A549 (cell line): Measurements from ENCODE around the gene NEURL3.

ENCODE experiments used
- CHD2 ChIP-seq: fragments of 150-350 bp; IDR thresholded peaks from 2 replicates; pipeline ENCODE4 v1.6.1; 2014; ENCODE audit warnings: low read length; ENCODE audit not compliant: partially characterized antibody
- CTCF ChIP-seq: fragments of >200 bp; sonication (Bioruptor Twin); formaldehyde crosslinking; IDR thresholded peaks from 3 replicates; pipeline ENCODE4 v1.5.1; 2016
- EHMT2 ChIP-seq: fragments of 200-600 bp; sonication (generic); IDR thresholded peaks from 2 replicates; pipeline ENCODE4 v1.6.1; 2016; ENCODE audit warnings: antibody characterized with exemption, low read depth, mild to moderate bottlenecking, moderate library complexity
- EP300 ChIP-seq, 2 experiments: fragments of >200 bp; sonication (Bioruptor Twin); formaldehyde crosslinking; IDR thresholded peaks; 2 replicates in 1 of 2; 3 replicates in 1 of 2; pipeline ENCODE4 v1.6.1; 2016 to 2017
- HOXA7 ChIP-seq: fragments of 250-450 bp; sonication (Bioruptor Pico); IDR thresholded peaks from 2 replicates; pipeline ENCODE4 v1.5.0; 2020; ENCODE audit warnings: mild to moderate bottlenecking, moderate library complexity
- JUNB ChIP-seq: fragments of >200 bp; sonication (Bioruptor Twin); formaldehyde crosslinking; IDR thresholded peaks from 2 replicates; pipeline ENCODE4 v1.6.1; 2016
- MYC ChIP-seq: IDR thresholded peaks from 2 replicates; pipeline ENCODE4 v1.6.1; 2012; ENCODE audit warnings: mild to moderate bottlenecking, inconsistent platforms, low read length, improper control_type of control experiment, borderline replicate concordance
- POLR2A ChIP-seq: IDR thresholded peaks from 2 replicates; pipeline ENCODE4 v1.6.1; 2012; ENCODE audit warnings: mild to moderate bottlenecking, low read length
- SMC3 ChIP-seq: fragments of >200 bp; sonication (Bioruptor Twin); formaldehyde crosslinking; IDR thresholded peaks from 3 replicates; pipeline ENCODE4 v1.6.1; 2018; ENCODE audit warnings: inconsistent platforms

DNA sequence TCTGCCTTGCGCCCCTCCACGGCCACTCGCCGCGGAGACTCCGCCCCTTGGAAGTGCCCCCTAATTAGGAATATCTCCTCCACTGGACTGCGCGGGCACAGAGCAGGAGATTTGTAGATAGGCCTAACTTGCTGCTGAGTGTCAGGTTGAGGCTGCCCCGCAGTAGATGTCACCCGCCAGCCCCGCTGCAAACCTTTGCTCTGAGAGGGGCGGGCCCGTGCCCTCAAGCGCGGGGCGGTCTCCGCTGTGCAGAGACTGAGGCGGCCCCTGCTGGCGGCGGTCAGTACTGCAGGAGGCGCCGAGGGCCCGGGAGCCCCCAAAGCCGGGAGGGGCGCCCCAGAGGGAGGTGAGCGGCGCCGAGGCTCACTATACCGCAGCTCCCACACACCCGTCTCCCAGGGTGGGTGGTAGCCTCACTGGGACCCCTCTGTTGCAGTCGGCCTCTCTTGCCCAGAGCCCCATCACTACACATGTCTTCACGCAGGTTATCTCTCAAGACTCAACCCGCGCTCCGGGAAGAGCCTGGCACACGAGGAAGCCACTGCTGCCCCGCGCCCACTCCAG, 2.9 kb upstream of the NEURL3 start:
- no peak for TF ChIP-seq MYC
- TF ChIP-seq CTCF, result peak; percentile 84
- TF ChIP-seq SMC3, result peak; percentile 86
- no peak for TF ChIP-seq JUNB
- no peak for TF ChIP-seq POLR2A
- TF ChIP-seq EP300 (IDR thresholded peaks at IDR 0.05), result no peak
- no peak for TF ChIP-seq EHMT2
- TF ChIP-seq HOXA7 (CRISPR knock-in tag), result no peak
- no peak for TF ChIP-seq CHD2
